Mucosa of stomach (tissue), 1 donor: ENCODE results near the gene WWP2.
"Not testable (repeated sequence)": the region's sequence is repeated elsewhere in the genome, so short reads cannot be mapped to it uniquely, and the experiment has no call there.

ENCODE experiments used
- H3K27me3 ChIP-seq: one replicate; pipeline ENCODE4 v1.7.0; 2013; ENCODE audit warnings: mild to moderate bottlenecking, low read length; ENCODE audit not compliant: control insufficient read depth, insufficient read depth
- H3K36me3 ChIP-seq: one replicate; pipeline ENCODE4 v1.7.0; 2013; ENCODE audit warnings: low read length; ENCODE audit not compliant: control insufficient read depth, insufficient read depth
- H3K4me1 ChIP-seq: one replicate; pipeline ENCODE4 v1.7.0; 2013; ENCODE audit warnings: mild to moderate bottlenecking, low read length; ENCODE audit not compliant: control insufficient read depth, insufficient read depth
- H3K4me3 ChIP-seq: one replicate; pipeline ENCODE4 v1.7.0; 2013; ENCODE audit warnings: low read length
- H3K9ac ChIP-seq: one replicate; pipeline ENCODE4 v1.7.0; 2013; ENCODE audit warnings: mild to moderate bottlenecking, low read length, moderate library complexity
- H3K9me3 ChIP-seq: one replicate; pipeline ENCODE4 v1.7.0; 2013; ENCODE audit warnings: mild to moderate bottlenecking, low read length, moderate library complexity; ENCODE audit not compliant: control insufficient read depth
- donor health status: Pancreatic carcinoma.

WWP2 gene

GRCh38 chr16:69964960-69965660 lies 203.0 kb downstream of the WWP2 start:
- H3K27me3 ChIP-seq, H3K9me3 ChIP-seq, H3K36me3 ChIP-seq, H3K4me1 ChIP-seq, H3K4me3 ChIP-seq, H3K9ac ChIP-seq: not testable (repeated sequence)

- H3K9me3 ChIP-seq, H3K4me3 ChIP-seq, H3K36me3 ChIP-seq, H3K4me1 ChIP-seq, H3K9ac ChIP-seq, H3K27me3 ChIP-seq: not testable (repeated sequence)
Measured at GRCh38 chr16:69965661-69966054, 203.5 kb downstream of the WWP2 start.

- not testable (repeated sequence) for H3K36me3 ChIP-seq, H3K27me3 ChIP-seq, H3K4me1 ChIP-seq, H3K9me3 ChIP-seq, H3K4me3 ChIP-seq, H3K9ac ChIP-seq
Measured at GRCh38 chr16:69967688-69968087, 205.6 kb downstream of the WWP2 start.

- H3K9me3 ChIP-seq, H3K4me1 ChIP-seq, H3K4me3 ChIP-seq, H3K27me3 ChIP-seq, H3K9ac ChIP-seq, H3K36me3 ChIP-seq: not testable (repeated sequence)
Measured at GRCh38 chr16:69968125-69968524, 206.0 kb downstream of the WWP2 start.

- not testable (repeated sequence) for H3K4me1 ChIP-seq, H3K9me3 ChIP-seq, H3K9ac ChIP-seq, H3K27me3 ChIP-seq, H3K4me3 ChIP-seq, H3K36me3 ChIP-seq
Measured at GRCh38 chr16:69969657-69970056, 207.5 kb downstream of the WWP2 start.

- H3K27me3 ChIP-seq, H3K4me1 ChIP-seq, H3K9ac ChIP-seq, H3K9me3 ChIP-seq, H3K36me3 ChIP-seq, H3K4me3 ChIP-seq: not testable (repeated sequence)
Measured at GRCh38 chr16:69972120-69972519, 210.0 kb downstream of the WWP2 start.

- not testable (repeated sequence) for H3K9ac ChIP-seq, H3K27me3 ChIP-seq, H3K4me3 ChIP-seq, H3K4me1 ChIP-seq, H3K9me3 ChIP-seq, H3K36me3 ChIP-seq
Measured at GRCh38 chr16:69972935-69973334, 210.8 kb downstream of the WWP2 start.

- not testable (repeated sequence) for H3K9me3 ChIP-seq, H3K36me3 ChIP-seq, H3K4me3 ChIP-seq, H3K4me1 ChIP-seq, H3K9ac ChIP-seq, H3K27me3 ChIP-seq
Measured at GRCh38 chr16:69985196-69985595, 223.1 kb downstream of the WWP2 start.
